HG03095 (cell line): ENCODE measurements around the gene APBB2.

ENCODE experiments used
- ATAC-seq: cut with Tn5 transposase; IDR thresholded peaks from one replicate; pipeline ENCODE4 v1.9.1; 2021; ENCODE audit warnings: moderate library complexity; ENCODE audit not compliant: unreplicated experiment

Gene APBB2

DNA sequence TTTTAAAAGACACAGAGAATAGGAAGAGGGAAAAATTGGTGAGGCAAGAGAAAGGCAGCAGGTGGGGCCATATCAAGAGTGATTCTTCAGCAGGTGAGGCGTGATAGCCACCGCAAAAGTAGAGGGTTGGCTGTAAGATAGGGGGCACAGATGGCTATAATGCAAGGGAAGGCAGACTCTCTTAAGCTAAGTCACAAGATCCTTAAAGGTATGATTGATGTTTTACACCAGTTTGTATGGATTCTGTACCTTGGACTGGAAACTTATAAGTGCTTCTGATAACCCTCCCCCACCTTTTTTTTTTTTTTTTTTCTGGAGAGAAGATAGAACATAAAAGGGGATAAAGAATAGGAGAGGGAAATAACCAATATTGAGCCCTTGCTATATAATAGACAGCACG is 424.6 kb downstream of the APBB2 start:
- ATAC-seq = no peak

DNA sequence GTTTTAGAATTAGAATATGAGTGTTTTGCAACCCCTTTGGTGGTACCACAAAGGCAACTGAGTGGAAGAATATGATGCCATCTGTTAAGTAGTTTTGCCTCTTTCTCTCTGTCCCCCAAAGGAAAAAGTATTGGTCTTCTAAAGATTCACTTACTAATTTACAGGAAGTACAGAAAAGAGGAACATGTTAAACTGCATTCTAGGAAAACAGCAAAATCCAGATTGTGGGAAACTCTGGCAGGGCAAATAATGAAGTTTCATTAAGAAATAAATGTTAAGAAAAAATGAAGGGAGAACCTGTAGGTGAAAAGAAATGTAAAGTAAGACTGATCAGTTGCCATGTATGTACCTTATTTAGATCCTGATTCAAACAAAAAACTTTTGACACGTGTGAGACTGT is 425.3 kb downstream of the APBB2 start:
- ATAC-seq = no peak

DNA sequence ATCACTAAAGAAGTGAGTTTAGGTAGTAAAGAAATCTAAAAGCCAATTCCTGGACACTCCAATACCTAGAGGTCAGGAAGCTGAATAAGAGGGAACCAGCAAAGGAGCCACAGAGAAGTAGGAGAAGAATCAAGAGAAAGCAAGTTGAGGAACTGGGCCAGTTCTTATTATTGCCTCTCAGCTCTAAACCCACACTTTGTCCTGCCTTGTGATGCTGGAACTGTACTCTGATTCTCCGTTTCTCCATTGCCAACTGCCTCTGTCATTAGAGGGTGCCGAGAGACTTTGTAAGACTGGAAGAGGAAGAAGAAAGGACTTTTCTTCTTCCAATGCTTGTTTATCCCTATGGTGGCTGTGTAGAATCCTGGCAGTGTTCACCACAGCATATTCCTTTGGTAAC is 426.0 kb downstream of the APBB2 start:
- ATAC-seq = no peak

DNA sequence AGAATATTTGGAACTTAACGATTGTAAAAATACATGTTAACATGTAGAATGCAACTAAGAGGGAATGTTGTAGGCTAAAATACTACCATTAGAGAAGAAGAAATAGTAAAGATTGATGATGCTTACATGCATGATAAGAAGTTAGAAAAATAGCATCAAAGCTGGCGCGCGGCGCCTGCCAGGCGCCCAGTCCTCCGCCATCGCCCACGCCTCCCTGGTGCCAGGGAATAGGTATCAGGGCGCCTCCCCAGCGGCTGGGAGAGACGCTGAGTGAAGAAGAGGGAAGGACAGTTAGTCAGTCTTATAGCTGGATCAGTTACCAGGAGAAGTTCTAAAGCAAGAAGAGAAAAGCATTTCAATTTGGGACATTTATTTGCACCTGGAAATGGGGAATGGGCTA is 428.6 kb downstream of the APBB2 start:
- no peak for ATAC-seq

DNA sequence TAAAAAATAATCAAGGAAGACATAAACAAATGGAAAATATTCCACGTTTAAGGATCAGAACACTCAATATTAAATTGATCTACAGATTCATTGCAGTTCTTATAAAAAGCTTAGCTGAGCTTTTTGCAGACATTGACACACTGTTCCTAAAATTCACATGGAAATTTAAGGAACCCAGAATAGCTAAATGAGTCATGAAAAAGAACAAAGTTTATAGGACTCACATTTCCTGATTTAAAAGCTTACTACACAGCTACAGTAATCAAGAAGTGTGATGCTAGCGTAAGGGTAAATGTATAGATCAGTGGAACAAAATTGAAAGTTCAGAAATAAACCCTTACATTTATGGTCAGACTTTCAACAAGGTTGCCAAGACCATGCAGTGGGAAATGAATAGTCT is 431.5 kb downstream of the APBB2 start:
- ATAC-seq = no peak

DNA sequence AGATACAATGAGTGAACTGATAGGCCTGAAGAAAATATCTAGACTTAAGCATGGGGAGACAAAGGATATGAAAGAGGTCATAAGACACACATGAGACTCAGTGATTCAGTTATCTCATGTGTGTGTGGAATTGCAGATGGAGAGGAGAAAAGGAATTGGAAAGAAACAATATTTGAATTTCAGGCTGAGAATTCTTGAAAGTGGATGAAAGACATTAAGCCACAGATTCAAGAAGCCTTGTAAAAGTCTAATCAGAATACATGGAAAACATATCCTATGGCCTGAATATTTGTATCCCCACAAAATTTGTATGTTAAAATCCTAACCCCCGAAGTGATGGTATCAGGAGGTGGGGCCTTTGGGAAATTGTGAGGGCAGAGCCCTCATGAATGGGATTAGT is 436.3 kb downstream of the APBB2 start:
- no peak for ATAC-seq

DNA sequence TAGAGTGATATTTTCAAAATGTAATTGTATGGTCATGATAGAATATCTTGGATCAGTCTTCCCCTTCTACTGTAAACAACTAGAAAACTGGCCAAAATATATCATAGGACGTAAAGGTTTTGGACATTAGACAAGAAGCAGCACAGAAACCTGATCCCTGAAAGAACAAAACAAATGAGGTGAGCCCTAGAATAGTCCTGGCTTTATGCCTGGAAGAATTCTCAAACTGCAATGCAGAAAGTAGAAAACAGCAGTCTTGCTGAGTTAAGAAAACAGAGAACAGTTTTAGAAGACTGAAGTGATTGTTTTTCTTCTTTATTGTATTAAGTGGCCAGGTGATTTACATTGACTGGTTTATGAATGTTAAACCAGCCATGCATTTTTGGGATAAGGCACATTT is 445.1 kb downstream of the APBB2 start:
- no peak for ATAC-seq

DNA sequence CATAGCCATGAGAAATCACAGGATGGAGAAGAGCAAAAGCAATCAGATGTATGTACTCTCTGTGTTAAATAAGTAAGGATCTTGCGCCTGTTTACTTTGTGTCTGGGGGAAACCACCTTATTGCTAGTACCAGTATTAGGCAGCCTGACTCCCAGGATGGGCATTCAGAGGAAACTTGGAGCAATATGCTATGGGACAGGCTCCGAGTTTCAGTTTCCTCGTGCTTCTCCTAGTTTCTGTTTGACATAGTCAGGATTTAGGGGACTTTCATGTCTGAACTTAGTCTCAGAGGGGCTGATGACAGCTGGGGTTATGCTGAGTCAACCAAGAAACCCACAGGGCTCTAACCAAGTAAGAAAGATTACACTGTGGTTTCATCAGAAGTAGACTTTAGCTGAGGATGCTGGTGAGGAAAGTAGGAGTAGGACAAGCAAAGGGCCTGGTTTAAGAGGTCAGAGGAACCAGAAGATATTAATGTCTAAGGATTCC is 451.1 kb downstream of the APBB2 start:
- ATAC-seq = peak; percentile 100
